K562 (cell line): Measurements from ENCODE around the gene C12orf43. TPM values are rescaled to one million over a fixed set of nuclear protein-coding genes. Genes with fewer than 3 reads are reported as not detected.

Experiments
- ATAC-seq: fragments of 200-7000 bp; cut with Tn5 transposase; 3 replicates; pipeline ENCODE4 v1.9.1; 2020; ENCODE audit warnings: moderate library complexity
- BruUV-seq: library from RNA; stranded (reverse); fragments of 400-500 nt; replicated peaks from 2 replicates; lab custom pipeline; 2021; lab: Mats Ljungman, UMichigan
- CTCF ChIA-PET: fragments of 300-600 bp; formaldehyde crosslinking; extraction: SDS; loops from one replicate; lab custom pipeline; 2021; ENCODE audit warnings: low intra/inter-chr PET ratio; lab: Yijun Ruan, JAX
- POLR2A ChIA-PET: fragments of 300-600, 350-650 bp; sonication (Branson Sonifier 250); formaldehyde crosslinking; extraction: SDS; loops from one replicate; lab custom pipeline; 2021; ENCODE audit warnings: antibody characterized with exemption, inconsistent platforms; lab: Yijun Ruan, JAX
- DNase-seq, 4 experiments: peaks; one replicate each; pipeline versions ENCODE4 v3.0.0 to v3.0.0-alpha.2; 2011 to 2018; ENCODE audit warnings: low spot score in 3 of 4, mixed read lengths in 3 of 4; ENCODE audit errors: extremely low read depth in 1 of 4
- FAIRE-seq: peaks from 2 replicates; lab custom pipeline; 2011; peaks lifted over from hg19 to GRCh38; lab: Jason Lieb, UNC
- H2AFZ ChIP-seq: 2 replicates; pipeline ENCODE4 v1.6.0; 2011; ENCODE audit warnings: low read depth, low read length, control low read depth, inconsistent platforms
- H3K27ac ChIP-seq: fragments of 200-600 bp; 3 replicates; pipeline ENCODE4 v1.8.0; 2011; ENCODE audit warnings: low read depth, mild to moderate bottlenecking, control low read depth, inconsistent platforms, low read length, moderate library complexity, mixed read lengths; ENCODE audit errors: extremely low read depth
- H3K27me3 ChIP-seq, 2 experiments: fragments of 300-600 bp in 1 of 2; 2 replicates in 1 of 2; 3 replicates in 1 of 2; pipeline versions ENCODE4 v1.6.0 to v1.8.0; 2011; ENCODE audit warnings: inconsistent platforms in 2 of 2, low read length in 2 of 2, mild to moderate bottlenecking in 1 of 2, mixed read lengths in 1 of 2, moderate library complexity in 1 of 2; ENCODE audit not compliant: control insufficient read depth in 2 of 2, insufficient read depth in 2 of 2
- H3K36me3 ChIP-seq: fragments of 300-600 bp; 3 replicates; pipeline ENCODE4 v1.8.0; 2011; ENCODE audit warnings: mild to moderate bottlenecking, low read length, inconsistent platforms; ENCODE audit not compliant: control insufficient read depth, insufficient read depth
- H3K4me1 ChIP-seq, 2 experiments: fragments of 200-600 bp in 1 of 2; replicated peaks in 1 of 2; 2 replicates in 1 of 2; 3 replicates in 1 of 2; pipeline versions ENCODE4 v1.5.1 to v1.8.0; 2011; ENCODE audit warnings: inconsistent platforms in 2 of 2, low read length in 2 of 2, mild to moderate bottlenecking in 1 of 2, mixed read lengths in 1 of 2, moderate library complexity in 1 of 2; ENCODE audit not compliant: control insufficient read depth in 2 of 2, insufficient read depth in 2 of 2
- H3K4me2 ChIP-seq: 2 replicates; pipeline ENCODE4 v1.6.1; 2011; ENCODE audit warnings: low read length, control low read depth, inconsistent platforms, mixed read lengths; ENCODE audit not compliant: insufficient read depth
- H3K4me3 ChIP-seq: fragments of 200-600 bp; sonication (generic), shearing (Covaris generic); 2 replicates; pipeline ENCODE4 v1.5.1; 2016; ENCODE audit warnings: control low read depth, inconsistent platforms
- H3K79me2 ChIP-seq: fragments of 200-600 bp; 3 replicates; pipeline ENCODE4 v1.8.0; 2011; ENCODE audit warnings: low read length, inconsistent platforms; ENCODE audit not compliant: control insufficient read depth, insufficient read depth
- H3K9ac ChIP-seq, 2 experiments: 2 replicates each; pipeline versions ENCODE4 v1.6.0 to v1.6.1; 2011; ENCODE audit warnings: low read depth in 2 of 2, low read length in 2 of 2, control low read depth in 1 of 2, inconsistent platforms in 1 of 2, mild to moderate bottlenecking in 1 of 2, mixed read lengths in 1 of 2; ENCODE audit not compliant: insufficient read depth in 1 of 2
- H3K9me1 ChIP-seq: one replicate; pipeline ENCODE4 v1.6.0; 2011; ENCODE audit warnings: inconsistent platforms, mild to moderate bottlenecking, low read length, moderate library complexity; ENCODE audit not compliant: control insufficient read depth, insufficient read depth
- H3K9me3 ChIP-seq: replicated peaks from 2 replicates; pipeline ENCODE4 v1.5.1; 2011; ENCODE audit warnings: low read depth, low read length, inconsistent platforms; ENCODE audit not compliant: control insufficient read depth, insufficient read depth
- H4K20me1 ChIP-seq: replicated peaks from 2 replicates; pipeline ENCODE4 v1.6.1; 2011; ENCODE audit warnings: low read length, inconsistent platforms, mixed read lengths; ENCODE audit not compliant: control insufficient read depth, insufficient read depth
- ATF1 ChIP-seq, 2 experiments: fragments of 450-650 bp in 1 of 2; IDR thresholded peaks; 2 replicates each; pipeline ENCODE4 v1.6.1; 2016; ENCODE audit warnings: missing compliant biosample characterization in 1 of 2, missing genetic modification characterization in 1 of 2
- CC2D1A ChIP-seq: fragments of 450-650 bp; IDR thresholded peaks from 2 replicates; pipeline ENCODE4 v1.6.1; 2017; ENCODE audit warnings: mild to moderate bottlenecking
- CREM ChIP-seq: IDR thresholded peaks from 2 replicates; pipeline ENCODE4 v1.6.1; 2014; ENCODE audit warnings: antibody characterized with exemption, low read depth
- HDAC3 ChIP-seq: fragments of 450-650 bp; IDR thresholded peaks from 2 replicates; pipeline ENCODE4 v1.6.1; 2018; ENCODE audit warnings: borderline replicate concordance, mild to moderate bottlenecking, moderate library complexity; ENCODE audit not compliant: partially characterized antibody
- NFIC ChIP-seq: fragments of 450-650 bp; IDR thresholded peaks from 2 replicates; pipeline ENCODE4 v1.6.1; 2017; ENCODE audit warnings: mild to moderate bottlenecking, inconsistent platforms
- SIX5 ChIP-seq, 2 experiments: IDR thresholded peaks; 2 replicates each; pipeline ENCODE4 v1.6.1; 2011; ENCODE audit warnings: low read length in 2 of 2, borderline replicate concordance in 1 of 2, low read depth in 1 of 2, mild to moderate bottlenecking in 1 of 2, moderate library complexity in 1 of 2; ENCODE audit not compliant: insufficient read depth in 1 of 2
- ZKSCAN3 ChIP-seq: fragments of 250-450 bp; sonication (Bioruptor Pico); IDR thresholded peaks from 2 replicates; pipeline ENCODE4 v1.4.0; 2020
- ZNF717 ChIP-seq: fragments of 250-450 bp; sonication (Bioruptor Pico); IDR thresholded peaks from 2 replicates; pipeline ENCODE4 v1.5.0; 2021
- WGBS: fragments of 100-300 bp; shearing (Covaris generic); methylation state at CpG from one replicate; pipeline ENCODE4 v1.1.6; 2016; ENCODE audit warnings: low coverage, mixed read lengths; ENCODE audit not compliant: insufficient coverage; ENCODE audit errors: missing lambda C conversion rate; 5-methylcytosine and 5-hydroxymethylcytosine counted together
- in situ Hi-C: fragments of 300-500 bp; cut with MboI; formaldehyde crosslinking; loops from 4 replicates; pipeline ENCODE4 v1.15.0; 2018; ENCODE audit warnings: inconsistent platforms, mixed read lengths
- intact Hi-C: fragments of 100-400 bp; cut with micrococcal nuclease; formaldehyde crosslinking; loops from 2 replicates; pipeline ENCODE4 v1.14.2; 2022
- polyA plus RNA-seq, 8 experiments: library from polyadenylated mRNA; depleted of rRNA in 4 of 8; stranded (reverse) in 5 of 8; unstranded in 3 of 8; fragments of >200 nt; fragmentation: Nextera tagmentation in 2 of 8; fragmentation: Illumina TruSeq in 1 of 8; extraction: Ambion mirVana in 2 of 8; extraction: Trizol in 1 of 8; gene quantifications; 2 replicates each; pipeline versions ENCODE4 v1.2.1 to v1.2.3, GENCODE V29; 2011 to 2014; ENCODE audit warnings: inconsistent platforms in 1 of 8, missing spikeins in 1 of 8
- total RNA-seq, 7 experiments: library from RNA; depleted of rRNA in 6 of 7; stranded (reverse); fragments of >200 nt in 6 of 7; fragmentation: Illumina TruSeq in 2 of 7; extraction: Trizol in 2 of 7; gene quantifications; 2 replicates each; pipeline versions ENCODE4 v1.2.1 to v1.2.3, GENCODE V29; 2011 to 2021; ENCODE audit warnings: low replicate concordance in 1 of 7
- TF ChIP-seq, protein P1 (sequence below): fragments of 450-650 bp; formaldehyde crosslinking; IDR thresholded peaks from 2 replicates; pipeline ENCODE4 v1.4.0; 2020; ENCODE audit warnings: mild to moderate bottlenecking, moderate library complexity
- TF ChIP-seq, protein P2 (sequence below), 2 experiments: fragments of 450-650 bp; IDR thresholded peaks; 2 replicates each; pipeline ENCODE4 v1.6.1; 2018; ENCODE audit warnings: mild to moderate bottlenecking in 2 of 2, low read depth in 1 of 2; ENCODE audit not compliant: partially characterized antibody in 2 of 2

The C12orf43 gene
- total and polyA plus RNA-seq, 9 of the 15 experiments (the other 6 are each of a cell fraction or from before 2014, with no cell fraction given) = 4.3 to 22.2 (median 16.8) TPM

DNA sequence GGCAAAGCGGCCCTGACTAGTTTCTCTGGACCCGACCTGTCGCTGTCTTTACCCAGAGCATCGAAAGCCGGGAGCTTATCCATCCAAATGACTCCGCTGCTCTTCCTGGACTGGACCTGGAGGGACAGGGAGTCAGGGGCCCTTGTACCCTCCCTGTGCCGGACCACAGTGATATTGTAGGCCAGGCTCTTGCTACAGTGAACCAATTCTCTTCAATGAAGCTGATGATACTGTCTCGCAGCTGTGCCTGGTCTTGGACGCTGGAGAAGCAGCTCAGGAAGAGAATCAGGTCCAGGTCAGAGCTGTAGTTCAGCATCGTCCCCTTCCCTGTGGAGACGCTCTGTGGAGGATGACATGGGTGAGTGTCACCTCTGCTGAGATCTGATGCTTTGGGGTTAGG is 37.4 kb upstream of the C12orf43 start:
- ATAC-seq (no peak), FAIRE-seq (no peak), DNase-seq (no peak)
- Histone ChIP-seq H3K79me2 (no peaks in the 10 kb centered on the region), H3K9me1 (no peaks in the 10 kb centered on the region), H3K4me2 (no peak overlapping the region), H3K27ac (no peak overlapping the region), H3K9me3 (no peaks in the 10 kb centered on the region), H2AFZ (no peak overlapping the region), H3K36me3 (no peaks in the 10 kb centered on the region), H3K4me3 (no peak overlapping the region), H3K27me3 (peaks cover 26 to 41% of the 10 kb centered on the region in 2 experiments), H3K9ac (no peak overlapping the region), H4K20me1 (no peaks in the 10 kb centered on the region), H3K4me1 (no peaks in the 10 kb centered on the region; a peak in 1 of 5 replicates)
- BruUV-seq = no TSS peak
- WGBS = 5% methylated on average over 11 of the region's 11 CpGs
- in situ Hi-C loops = no loop called here
- CTCF ChIA-PET = no interaction called here
- intact Hi-C loops = loop anchor here (2.0 kb wide), 1 partner anchor 49 kb away; no protein-coding TSS in a partner anchor
- no peak for TF ChIP-seq CC2D1A
- POLR2A ChIA-PET = no interaction called here

DNA sequence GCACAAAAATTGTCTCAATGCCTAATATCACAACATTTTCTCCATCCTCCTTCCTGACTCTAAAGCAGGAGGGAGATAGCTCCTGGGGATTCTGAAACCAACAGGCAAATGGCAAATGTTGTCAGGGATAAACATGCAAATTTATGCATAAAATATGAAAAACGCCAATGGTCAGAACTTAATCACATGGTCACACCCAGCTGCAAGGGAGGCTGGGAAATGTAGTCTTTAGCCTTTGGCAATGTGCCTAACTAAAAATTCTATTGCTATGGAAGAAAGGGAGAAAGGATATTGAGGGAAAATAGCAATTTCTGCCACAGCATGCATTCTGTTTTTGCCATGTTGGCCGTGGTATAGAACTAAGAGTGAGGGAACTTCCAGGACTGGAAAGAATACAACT is 34.4 kb upstream of the C12orf43 start:
- Histone ChIP-seq H2AFZ (peak overlapping the region; percentile 33; the same call in 1 of the 2 replicates), H3K79me2 (no peaks in the 10 kb centered on the region), H3K4me3 (no peak overlapping the region), H3K9me1 (no peaks in the 10 kb centered on the region), H4K20me1 (no peaks in the 10 kb centered on the region), H3K36me3 (no peaks in the 10 kb centered on the region), H3K27me3 (peaks cover 18 to 29% of the 10 kb centered on the region in 2 experiments; a peak in 4 of 5 replicates), H3K4me1 (no peaks in the 10 kb centered on the region; a peak in 2 of 5 replicates), H3K4me2 (no peak overlapping the region; the same call in 1 of the 2 replicates), H3K9me3 (no peaks in the 10 kb centered on the region), H3K27ac (no peak overlapping the region), H3K9ac (no peak overlapping the region)
- 0% methylated on average over 2 of the region's 2 CpGs for WGBS
- BruUV-seq = no TSS peak
- POLR2A ChIA-PET = interaction anchor here (0.6 to 0.9 kb wide), 4 partner anchors 42 to 177 kb away, joined by 3 read pairs; no protein-coding TSS in a partner anchor
- DNase-seq (peak in 1 of 4 experiments; percentile 23), ATAC-seq (peak; percentile 69), FAIRE-seq (peak; percentile 77)
- intact Hi-C loops (no loop called here), in situ Hi-C loops (no loop called here)
- CTCF ChIA-PET = no interaction called here
- TF ChIP-seq ZNF717 (CRISPR knock-in tag) = no peak
- TF ChIP-seq ZKSCAN3 (CRISPR knock-in tag) = no peak
- TF ChIP-seq, protein P1, sequence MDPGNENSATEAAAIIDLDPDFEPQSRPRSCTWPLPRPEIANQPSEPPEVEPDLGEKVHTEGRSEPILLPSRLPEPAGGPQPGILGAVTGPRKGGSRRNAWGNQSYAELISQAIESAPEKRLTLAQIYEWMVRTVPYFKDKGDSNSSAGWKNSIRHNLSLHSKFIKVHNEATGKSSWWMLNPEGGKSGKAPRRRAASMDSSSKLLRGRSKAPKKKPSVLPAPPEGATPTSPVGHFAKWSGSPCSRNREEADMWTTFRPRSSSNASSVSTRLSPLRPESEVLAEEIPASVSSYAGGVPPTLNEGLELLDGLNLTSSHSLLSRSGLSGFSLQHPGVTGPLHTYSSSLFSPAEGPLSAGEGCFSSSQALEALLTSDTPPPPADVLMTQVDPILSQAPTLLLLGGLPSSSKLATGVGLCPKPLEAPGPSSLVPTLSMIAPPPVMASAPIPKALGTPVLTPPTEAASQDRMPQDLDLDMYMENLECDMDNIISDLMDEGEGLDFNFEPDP (CRISPR knock-in tag) = no peak
- no peak for TF ChIP-seq ATF1 (CRISPR knock-in tag; IDR thresholded peaks at IDR 0.05)
- TF ChIP-seq ATF1 (tag; IDR thresholded peaks at IDR 0.05) = 0 out of 2 replicates have a peak, but pooled peaks have one; percentile 15
- peak; percentile 69 to 76 for TF ChIP-seq SIX5 (IDR thresholded peaks at IDR 0.05; ENCODE audit: borderline replicate concordance in 1 of 2, insufficient read depth in 1 of 2, low read depth in 1 of 2, low read length in 2 of 2)
- TF ChIP-seq, protein P2, sequence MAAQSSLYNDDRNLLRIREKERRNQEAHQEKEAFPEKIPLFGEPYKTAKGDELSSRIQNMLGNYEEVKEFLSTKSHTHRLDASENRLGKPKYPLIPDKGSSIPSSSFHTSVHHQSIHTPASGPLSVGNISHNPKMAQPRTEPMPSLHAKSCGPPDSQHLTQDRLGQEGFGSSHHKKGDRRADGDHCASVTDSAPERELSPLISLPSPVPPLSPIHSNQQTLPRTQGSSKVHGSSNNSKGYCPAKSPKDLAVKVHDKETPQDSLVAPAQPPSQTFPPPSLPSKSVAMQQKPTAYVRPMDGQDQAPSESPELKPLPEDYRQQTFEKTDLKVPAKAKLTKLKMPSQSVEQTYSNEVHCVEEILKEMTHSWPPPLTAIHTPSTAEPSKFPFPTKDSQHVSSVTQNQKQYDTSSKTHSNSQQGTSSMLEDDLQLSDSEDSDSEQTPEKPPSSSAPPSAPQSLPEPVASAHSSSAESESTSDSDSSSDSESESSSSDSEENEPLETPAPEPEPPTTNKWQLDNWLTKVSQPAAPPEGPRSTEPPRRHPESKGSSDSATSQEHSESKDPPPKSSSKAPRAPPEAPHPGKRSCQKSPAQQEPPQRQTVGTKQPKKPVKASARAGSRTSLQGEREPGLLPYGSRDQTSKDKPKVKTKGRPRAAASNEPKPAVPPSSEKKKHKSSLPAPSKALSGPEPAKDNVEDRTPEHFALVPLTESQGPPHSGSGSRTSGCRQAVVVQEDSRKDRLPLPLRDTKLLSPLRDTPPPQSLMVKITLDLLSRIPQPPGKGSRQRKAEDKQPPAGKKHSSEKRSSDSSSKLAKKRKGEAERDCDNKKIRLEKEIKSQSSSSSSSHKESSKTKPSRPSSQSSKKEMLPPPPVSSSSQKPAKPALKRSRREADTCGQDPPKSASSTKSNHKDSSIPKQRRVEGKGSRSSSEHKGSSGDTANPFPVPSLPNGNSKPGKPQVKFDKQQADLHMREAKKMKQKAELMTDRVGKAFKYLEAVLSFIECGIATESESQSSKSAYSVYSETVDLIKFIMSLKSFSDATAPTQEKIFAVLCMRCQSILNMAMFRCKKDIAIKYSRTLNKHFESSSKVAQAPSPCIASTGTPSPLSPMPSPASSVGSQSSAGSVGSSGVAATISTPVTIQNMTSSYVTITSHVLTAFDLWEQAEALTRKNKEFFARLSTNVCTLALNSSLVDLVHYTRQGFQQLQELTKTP (IDR thresholded peaks at IDR 0.05; ENCODE audit: low read depth in 1 of 2, partially characterized antibody in 2 of 2) = peak in 1 of 2 experiments; percentile 52
- TF ChIP-seq NFIC = peak; percentile 93
- TF ChIP-seq CREM = 0 out of 2 replicates have a peak, but pooled peaks have one; percentile 21
- TF ChIP-seq HDAC3 = no peak
